Right lobe of liver (tissue), 6 donors: ENCODE measurements around the gene ALG10. TPM values are rescaled to one million over a fixed set of nuclear protein-coding genes. Genes with fewer than 3 reads are reported as not detected.
"Not testable (repeated sequence)": the region's sequence is repeated elsewhere in the genome, so short reads cannot be mapped to it uniquely, and the experiment has no call there.

Experiments used
- ATAC-seq, 4 donors: fragments of 200-7000 bp; cut with Tn5 transposase; one replicate each; pipeline ENCODE4 v1.9.1; 2020; ENCODE audit warnings: mild to moderate bottlenecking in 4 of 4, moderate library complexity in 4 of 4
- DNase-seq, 3 donors: peaks; one replicate each; pipeline ENCODE4 v3.0.0-alpha.2; 2020
- H3K27ac ChIP-seq, 3 donors: fragments of 200-600 bp; one replicate each; pipeline ENCODE4 v1.8.0; 2022
- H3K27me3 ChIP-seq, 2 donors: fragments of 200-600 bp; one replicate each; pipeline ENCODE4 v1.8.0; 2022
- H3K36me3 ChIP-seq, 4 donors: fragments of 200-600 bp; sonication (generic) in 1 of 4; one replicate each; pipeline versions ENCODE4 v1.5.1 to v1.8.0; 2017 to 2022; ENCODE audit warnings: control low read depth in 1 of 4
- H3K4me1 ChIP-seq, 4 donors: fragments of 200-600 bp; sonication (generic) in 1 of 4; one replicate each; pipeline versions ENCODE4 v1.5.1 to v1.8.0; 2017 to 2022; ENCODE audit warnings: control low read depth in 1 of 4
- H3K4me3 ChIP-seq, 3 donors: fragments of 200-600 bp; one replicate each; pipeline ENCODE4 v1.8.0; 2022
- H3K9me3 ChIP-seq, 4 donors: fragments of 200-600 bp; sonication (generic) in 1 of 4; one replicate each; pipeline versions ENCODE4 v1.5.1 to v1.8.0; 2017 to 2022; ENCODE audit warnings: control low read depth in 1 of 4
- CTCF ChIP-seq, 4 donors: fragments of 200-600 bp in 3 of 4; fragments of 450-650 bp in 1 of 4; IDR thresholded peaks; one replicate each; pipeline versions ENCODE4 v1.5.1 to v1.8.0; 2016 to 2022; ENCODE audit warnings: antibody characterized with exemption in 4 of 4, mild to moderate bottlenecking in 2 of 4
- POLR2A ChIP-seq: fragments of 450-650 bp; IDR thresholded peaks from one replicate; pipeline ENCODE4 v1.6.1; 2017; ENCODE audit warnings: antibody characterized with exemption, mild to moderate bottlenecking
- WGBS: methylation state at CpG from one replicate; pipeline ENCODE4 v1.1.6; 2018; ENCODE audit warnings: low coverage, low lambda C conversion rate; ENCODE audit not compliant: insufficient coverage; ENCODE audit errors: missing lambda C conversion rate; 5-methylcytosine and 5-hydroxymethylcytosine counted together
- intact Hi-C, 2 donors: fragments of 100-400 bp; cut with DNase I; formaldehyde crosslinking; loops; one replicate each; pipeline versions ENCODE4 v1.11.2 to v1.14.1; 2022
- total RNA-seq, 6 experiments: library from RNA; depleted of rRNA in 2 of 6; stranded (reverse); fragments of >200 nt in 2 of 6; fragmentation: NEBNext Ultra II Directional in 3 of 6; extraction: Animal tissue kit (Norgen Biotek cat#: 25700) in 3 of 6; gene quantifications; one replicate each; pipeline versions ENCODE4 v1.1.0 to v1.2.4, GENCODE V29; 2016 to 2023
- donor health status: DM: no; HTN: yes; CAD: no.
- donor health status: DM: no; HTN: no; CAD: no.
- donor health status: DM: no; HTN: no; CAD: no.
- donor health status: DM: no; HTN: yes; CAD: no.
- donor health status: DM: no; HTN: yes; CAD: no.

ALG10 gene
- total RNA-seq, 6 experiments from 2014 or later, result 3.4 to 5.9 (median 4.7) TPM

GRCh38 chr12:33994857-33995808 lies 27.2 kb upstream of the ALG10 start:
- ATAC-seq (no peak), DNase-seq (no peak)
- Histone ChIP-seq H3K27me3 (no peaks in the 10 kb centered on the region), H3K4me3 (no peak overlapping the region), H3K27ac (no peak overlapping the region), H3K36me3 (no peaks in the 10 kb centered on the region), H3K4me1 (no peaks in the 10 kb centered on the region), H3K9me3 (no peaks in the 10 kb centered on the region)
- WGBS, result 55% methylated on average over 4 of the region's 4 CpGs
- no peak for TF ChIP-seq POLR2A
- no peak for TF ChIP-seq CTCF (IDR thresholded peaks at IDR 0.05)
- intact Hi-C loops, result no loop called here

DNA sequence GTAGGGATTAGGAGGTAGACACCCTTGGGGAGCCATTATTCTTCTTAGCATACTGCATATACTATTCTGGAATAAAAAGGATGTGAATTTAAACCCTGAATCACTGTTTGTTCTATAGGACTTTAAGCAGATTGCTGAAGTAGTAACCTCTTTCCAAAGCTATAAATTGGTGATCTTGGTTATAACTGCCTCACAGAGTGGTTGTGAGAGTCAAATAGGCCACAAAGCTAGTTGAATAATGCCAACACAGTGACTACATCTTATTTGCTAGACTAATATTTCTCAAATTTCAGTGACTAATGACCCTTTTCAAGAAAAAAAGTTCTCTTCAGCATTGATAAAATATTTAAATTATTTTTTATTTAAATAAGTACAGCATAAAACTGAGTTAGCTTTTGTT lies 13.5 kb upstream of the ALG10 start:
- H3K4me1 ChIP-seq, H3K27ac ChIP-seq, H3K4me3 ChIP-seq, DNase-seq, H3K9me3 ChIP-seq, intact Hi-C loops, ATAC-seq, H3K27me3 ChIP-seq, H3K36me3 ChIP-seq: not testable (repeated sequence)

- H3K4me3 ChIP-seq, result no peak overlapping the region
- H3K27ac ChIP-seq, result no peak overlapping the region
- H3K27me3 ChIP-seq, result no peaks in the 10 kb centered on the region
- no peak for ATAC-seq
- no peak for DNase-seq
- no peaks in the 10 kb centered on the region for H3K4me1 ChIP-seq
- intact Hi-C loops, result no loop called here
- 83% methylated on average over 1 of the region's 3 CpGs for WGBS
- no peaks in the 10 kb centered on the region for H3K9me3 ChIP-seq
- no peak for TF ChIP-seq POLR2A
- TF ChIP-seq CTCF (IDR thresholded peaks at IDR 0.05), result no peak
- no peaks in the 10 kb centered on the region for H3K36me3 ChIP-seq
Observed at GRCh38 chr12:34016361-34016760, 5.9 kb upstream of the ALG10 start.

- peaks cover 0 to 7% (median 0%) of the 10 kb centered on the region in 4 donors for H3K36me3 ChIP-seq
- no peaks in the 10 kb centered on the region for H3K9me3 ChIP-seq
- no peak for ATAC-seq
- no peaks in the 10 kb centered on the region for H3K27me3 ChIP-seq
- DNase-seq, result no peak
- H3K27ac ChIP-seq, result no peak overlapping the region
- H3K4me1 ChIP-seq, result peaks cover 0 to 6% (median 0%) of the 10 kb centered on the region in 4 donors
- intact Hi-C loops, result no loop called here
- 90% methylated on average over 1 of the region's 1 CpG for WGBS
- TF ChIP-seq POLR2A (no peak), CTCF (IDR thresholded peaks at IDR 0.05) (no peak)
- peak overlapping the region in 1 of 3 donors; percentile 29 for H3K4me3 ChIP-seq
Observed at GRCh38 chr12:34021071-34021470, 1.2 kb upstream of the ALG10 start.

DNA sequence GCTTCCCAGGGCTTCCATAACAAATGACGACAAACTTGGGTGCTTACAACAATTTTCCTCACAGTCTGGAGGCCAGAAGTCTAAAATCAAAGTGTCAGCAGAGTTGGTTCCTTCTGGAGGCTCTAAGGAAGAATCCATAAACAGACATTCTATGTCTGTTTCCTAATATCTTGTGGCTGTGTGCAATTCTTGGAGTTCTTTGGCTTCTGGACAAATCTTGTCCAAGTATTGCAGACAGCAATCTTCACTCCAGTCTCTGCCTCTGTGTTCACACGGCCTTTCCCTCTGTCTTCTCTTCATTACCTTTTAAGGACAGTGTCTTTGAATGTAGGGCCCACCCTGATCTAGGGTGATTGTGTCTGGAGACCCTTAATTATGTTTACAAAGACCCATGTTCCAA lies 5.4 kb downstream of the ALG10 start:
- H3K4me1 ChIP-seq, H3K9me3 ChIP-seq, DNase-seq, H3K27ac ChIP-seq, ATAC-seq, intact Hi-C loops, H3K4me3 ChIP-seq, H3K36me3 ChIP-seq, H3K27me3 ChIP-seq: not testable (repeated sequence)
- WGBS, result 76% methylated on average over 2 of the region's 2 CpGs
